Stimulated activated CD4-positive, alpha-beta T cell treated with anti-CD3 and anti-CD28 coated beads, Interleukin-1b, Interleukin-23, amount 100 ng/mL, for 48 hours (primary cell): ENCODE results near the gene GCLC.
"Not testable (repeated sequence)": the region's sequence is repeated elsewhere in the genome, so short reads cannot be mapped to it uniquely, and the experiment has no call there.

Experiments used
- DNase-seq: peaks from one replicate; pipeline ENCODE4 v3.0.0-alpha.2; 2020

GCLC gene

GRCh38 chr6:53487080-53487479, 57.8 kb downstream of the GCLC start:
- DNase-seq = no peak

- DNase-seq = no peak
These were observed 58.2 kb downstream of the GCLC start for GRCh38 chr6:53486679-53487078.

DNA sequence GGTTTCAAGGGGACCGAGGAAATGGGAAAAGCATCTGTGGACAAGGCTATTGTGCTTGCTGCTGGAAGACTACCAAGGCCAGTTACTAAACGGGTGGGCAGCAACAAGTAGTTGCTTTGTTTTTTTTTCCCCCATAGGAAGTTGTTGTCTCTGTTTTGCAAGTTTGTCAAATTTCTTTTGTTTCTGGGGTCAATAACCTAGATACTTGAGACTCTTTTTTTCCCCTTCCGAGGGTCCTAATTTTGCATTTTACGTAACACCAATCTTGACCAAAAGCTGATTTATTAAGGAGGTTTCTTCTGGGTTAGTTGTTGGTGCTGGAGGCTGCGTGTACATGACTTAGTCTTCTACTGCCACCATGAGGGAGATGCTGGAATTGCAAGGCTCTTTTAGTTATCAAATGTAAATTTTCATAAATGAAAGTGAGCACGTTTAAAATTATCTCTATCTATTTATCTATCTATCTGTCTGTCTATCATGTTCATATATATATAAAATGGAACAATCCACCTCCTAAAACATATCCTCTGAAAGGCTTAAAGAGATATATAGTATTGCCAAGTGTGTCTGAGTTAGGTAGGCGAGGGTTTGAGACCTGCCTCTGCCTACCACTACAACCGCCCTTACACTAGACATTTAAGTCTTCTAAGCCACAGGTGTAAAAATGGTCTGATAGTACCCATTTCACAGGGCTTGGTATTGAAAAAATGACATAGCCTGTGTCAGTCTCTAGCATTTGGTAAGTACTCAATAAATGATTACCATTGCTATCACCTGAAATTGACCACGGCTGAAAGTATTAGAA, 60.2 kb downstream of the GCLC start:
- DNase-seq = peak; percentile 51

DNA sequence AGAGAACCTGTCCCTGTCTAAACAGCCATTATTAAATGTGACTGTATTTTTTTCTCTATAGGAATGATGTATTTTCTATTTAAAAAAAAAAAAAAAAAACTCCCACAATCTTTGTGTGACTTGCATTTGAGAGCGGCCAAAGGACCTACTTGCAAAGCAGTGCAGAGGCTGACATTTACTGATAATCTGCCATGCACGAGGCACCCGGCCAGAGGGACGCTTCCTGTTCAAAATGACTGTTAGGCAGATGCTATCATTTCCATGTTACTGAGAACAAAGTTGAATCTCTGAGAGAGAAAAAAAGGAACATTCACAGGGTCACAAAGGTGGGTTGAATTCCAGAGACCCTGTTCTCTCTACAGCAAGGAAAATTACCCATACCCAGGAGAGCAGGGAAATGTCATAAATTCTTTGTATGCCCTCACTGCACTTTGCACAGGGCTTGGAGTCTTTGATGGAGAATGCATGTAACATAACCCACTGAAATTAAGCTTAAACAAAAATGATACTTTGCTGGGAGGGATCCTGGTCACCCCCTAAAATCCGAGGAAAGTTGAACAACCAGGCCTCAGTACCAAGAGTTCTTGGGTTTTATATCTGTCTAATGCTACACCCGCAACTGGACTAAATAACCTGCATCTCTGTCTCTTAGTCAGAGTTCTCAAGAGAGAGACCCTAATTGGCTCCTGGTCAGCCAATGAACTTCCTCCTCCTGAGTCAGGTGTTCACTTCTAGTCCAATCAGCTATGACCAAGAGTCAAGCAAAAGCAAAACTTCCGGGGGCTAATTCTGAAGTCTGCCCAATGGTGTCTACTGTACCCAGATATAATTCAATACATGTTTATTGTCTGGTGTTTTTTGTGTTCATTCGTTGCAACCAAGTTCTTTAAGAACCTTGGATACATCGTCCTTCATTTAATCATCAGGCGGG, 61.2 kb downstream of the GCLC start:
- peak; percentile 30 for DNase-seq

DNA sequence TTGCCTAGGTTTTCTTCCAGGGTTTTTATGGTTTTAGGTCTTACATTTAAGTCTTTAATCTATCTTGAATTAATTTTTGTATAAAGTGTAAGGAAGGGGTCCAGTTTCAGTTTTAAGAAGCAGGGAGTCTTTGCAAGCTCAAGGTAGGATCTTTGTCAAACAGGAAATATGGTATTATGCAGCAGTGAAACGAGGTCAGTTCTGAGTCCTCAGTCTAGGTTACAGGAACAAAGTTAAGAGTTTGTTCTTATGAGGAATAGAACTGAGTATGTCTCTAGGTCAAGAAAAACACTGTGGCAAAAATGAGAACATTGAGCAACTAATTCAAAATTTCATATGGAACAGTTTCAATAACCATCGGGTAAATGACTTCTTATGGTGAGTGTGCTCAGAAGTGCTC, 63.6 kb downstream of the GCLC start:
- DNase-seq = no peak

GRCh38 chr6:53480774-53481173, 64.1 kb downstream of the GCLC start:
- not testable (repeated sequence) for DNase-seq

DNA sequence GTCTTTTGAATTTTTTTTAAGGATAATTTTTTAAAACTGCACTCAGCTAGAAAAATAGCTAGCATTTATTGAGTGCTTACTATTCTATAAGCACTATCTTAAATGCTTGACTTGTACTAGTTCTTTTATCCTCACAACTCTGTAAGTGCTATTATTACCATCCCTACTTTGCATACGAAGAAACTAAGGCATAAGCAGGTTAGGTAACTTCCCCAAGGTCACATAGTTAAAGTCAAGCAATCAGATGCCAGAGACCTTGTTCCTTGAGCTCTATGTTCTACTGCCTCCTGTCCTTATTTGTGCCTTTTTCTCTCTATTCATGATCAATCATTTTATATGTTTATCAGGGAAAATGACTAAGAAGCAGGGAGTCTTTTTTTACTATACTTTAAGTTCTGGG, 65.0 kb downstream of the GCLC start:
- no peak for DNase-seq

- no peak for DNase-seq
These were observed 67.9 kb downstream of the GCLC start for GRCh38 chr6:53476964-53477363.

- DNase-seq = no peak
These were observed 70.9 kb downstream of the GCLC start for GRCh38 chr6:53474010-53474409.

DNA sequence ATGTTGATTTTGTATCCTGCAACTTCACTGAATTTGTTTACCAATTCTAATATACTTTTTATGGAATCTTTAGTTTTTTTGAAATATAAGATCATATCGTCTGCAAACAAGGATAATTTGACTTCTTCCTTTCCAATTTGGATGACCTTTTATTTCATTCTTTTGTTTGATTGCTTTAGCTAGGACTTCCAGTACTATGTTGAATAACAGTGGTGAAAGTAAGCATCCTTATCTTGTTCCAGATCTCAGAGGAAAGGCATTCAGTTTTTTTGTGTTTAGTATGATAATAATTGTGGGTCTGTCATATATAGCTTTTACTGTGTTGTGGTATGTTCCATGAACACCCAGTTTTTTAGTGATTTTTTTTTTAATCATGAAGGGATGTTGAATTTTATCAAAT, 75.7 kb downstream of the GCLC start:
- no peak for DNase-seq

DNA sequence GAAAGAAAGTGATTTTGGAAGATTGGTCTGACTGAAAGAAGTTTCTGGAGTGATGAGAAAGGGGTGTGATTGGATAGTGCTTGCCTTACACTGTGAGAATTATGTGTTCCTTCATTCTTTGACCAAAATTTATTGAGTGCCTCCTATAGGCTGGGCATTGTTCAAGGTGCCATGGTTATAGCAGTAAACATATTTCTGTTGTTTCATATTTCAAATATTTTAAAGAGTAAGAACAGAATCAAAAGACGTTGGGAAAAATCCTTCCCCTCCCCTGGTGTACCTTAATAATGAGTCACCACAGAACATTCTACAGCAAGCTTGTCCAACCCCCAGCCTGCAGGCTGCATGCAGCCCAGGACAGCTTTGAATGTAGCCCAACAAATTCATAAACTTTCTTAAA, 78.6 kb downstream of the GCLC start:
- DNase-seq = no peak

GRCh38 chr6:53465732-53466131, 79.2 kb downstream of the GCLC start:
- DNase-seq = no peak

GRCh38 chr6:53464927-53465460, 79.9 kb downstream of the GCLC start:
- no peak for DNase-seq

DNA sequence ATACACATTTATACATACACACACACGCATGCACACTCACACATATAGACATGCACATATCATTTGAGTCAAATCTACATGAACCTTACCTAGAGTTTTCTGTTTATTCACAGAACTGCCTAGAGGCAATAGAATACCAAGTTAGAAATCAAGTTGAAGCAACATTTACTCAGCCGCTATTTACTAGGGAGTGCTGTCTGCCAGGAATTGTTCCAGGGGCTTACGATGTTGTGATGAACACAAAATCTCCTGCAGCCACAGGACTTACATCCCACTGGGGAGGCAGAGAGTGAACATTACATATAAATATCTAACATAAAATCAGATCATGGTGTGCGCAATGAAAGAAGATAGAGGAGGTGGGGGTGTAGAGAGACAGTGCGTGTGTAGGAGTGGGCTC, 80.4 kb downstream of the GCLC start:
- DNase-seq = no peak

DNA sequence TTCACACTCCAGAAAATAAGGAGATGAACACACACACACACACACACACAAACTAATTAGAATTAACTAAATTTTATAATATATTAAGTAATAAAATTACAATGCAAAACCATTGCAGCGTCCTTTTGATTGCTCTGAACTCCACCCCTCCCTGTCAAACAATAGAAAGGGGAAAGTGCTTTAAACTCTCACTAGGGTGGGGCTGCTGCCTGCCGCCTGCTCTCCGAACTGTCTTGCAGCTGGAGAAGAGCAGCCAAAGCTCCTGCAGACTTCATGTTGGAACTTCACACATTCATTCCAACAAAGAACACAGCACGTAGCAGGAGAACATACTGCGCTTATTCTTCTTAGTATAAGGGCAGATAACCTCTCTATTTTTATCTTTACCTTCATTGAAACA, 83.2 kb downstream of the GCLC start:
- no peak for DNase-seq

- DNase-seq = no peak
These were observed 83.8 kb downstream of the GCLC start for GRCh38 chr6:53461041-53461656.

DNA sequence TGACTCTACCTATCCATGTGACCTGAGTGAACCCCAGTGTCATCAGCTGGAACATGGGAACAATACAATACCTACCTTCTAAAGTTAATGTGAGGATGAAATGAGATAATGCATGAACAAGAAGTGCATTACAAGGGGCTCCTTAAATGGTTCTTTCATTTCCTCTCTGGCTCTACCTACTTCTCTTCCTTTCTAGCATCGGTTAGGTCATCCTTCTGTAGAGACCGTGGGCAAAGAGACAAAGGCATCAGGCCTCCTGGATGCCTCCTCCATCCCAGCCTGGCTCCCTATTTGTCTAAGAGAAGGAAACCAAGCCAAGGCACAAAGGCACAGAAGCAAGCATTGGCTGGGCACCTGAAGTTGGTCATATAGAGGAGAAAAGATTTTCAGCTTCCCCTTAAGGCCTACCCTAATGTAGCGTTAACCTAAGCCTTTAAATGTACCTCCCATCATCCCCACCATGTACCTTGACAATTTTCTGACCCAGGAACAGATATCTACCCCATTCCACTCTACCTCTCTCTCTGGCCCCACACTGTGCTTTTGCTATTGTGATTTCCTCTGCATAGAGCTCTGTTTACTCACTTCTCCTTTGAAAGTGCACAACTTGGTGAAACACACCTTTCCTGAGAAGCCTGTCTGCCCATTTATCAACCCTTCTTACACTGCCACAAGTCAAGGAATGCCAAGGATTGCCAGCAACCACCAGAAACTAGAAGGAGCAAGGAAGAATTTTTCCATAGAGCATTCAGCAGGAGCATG, 86.6 kb downstream of the GCLC start:
- DNase-seq = no peak

DNA sequence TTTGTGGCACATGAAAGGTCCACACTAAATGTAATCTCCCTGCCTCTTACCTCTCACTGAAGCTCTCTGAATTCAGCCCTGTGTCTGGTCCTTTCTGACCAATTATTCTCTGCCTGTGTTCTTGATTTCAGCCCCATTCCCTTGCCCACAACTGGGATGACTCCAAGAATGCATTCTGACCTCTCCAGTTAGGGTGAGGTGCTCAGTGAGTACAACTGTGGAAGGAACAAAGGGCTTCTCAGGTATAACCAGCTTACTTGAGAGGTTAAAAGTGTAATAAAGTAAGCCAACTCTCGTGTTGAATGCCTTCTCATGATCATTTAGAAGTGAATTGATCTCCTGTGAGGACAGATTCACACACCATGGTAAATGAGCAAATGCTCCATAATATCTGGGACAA, 88.1 kb downstream of the GCLC start:
- DNase-seq = no peak

GRCh38 chr6:53455678-53456077, 89.2 kb downstream of the GCLC start:
- no peak for DNase-seq

DNA sequence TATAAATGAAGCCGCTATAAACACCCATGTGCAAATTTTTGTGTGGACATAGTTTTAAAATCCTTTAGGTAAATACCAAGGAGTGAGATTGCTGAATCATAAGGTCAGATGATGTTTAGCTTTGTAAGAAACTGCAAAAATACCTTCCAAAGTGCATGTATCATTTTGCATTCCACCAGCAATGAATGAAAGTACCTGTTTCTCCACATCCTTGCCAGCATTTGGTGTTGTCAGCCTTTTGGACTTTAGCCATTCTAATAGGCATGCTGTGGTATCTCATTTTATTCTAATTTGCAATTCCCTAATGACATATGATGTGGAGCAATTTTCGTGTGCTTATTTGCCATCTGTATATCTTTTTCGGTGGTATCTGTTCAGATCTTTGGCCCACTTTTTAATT, 93.7 kb downstream of the GCLC start:
- no peak for DNase-seq

DNA sequence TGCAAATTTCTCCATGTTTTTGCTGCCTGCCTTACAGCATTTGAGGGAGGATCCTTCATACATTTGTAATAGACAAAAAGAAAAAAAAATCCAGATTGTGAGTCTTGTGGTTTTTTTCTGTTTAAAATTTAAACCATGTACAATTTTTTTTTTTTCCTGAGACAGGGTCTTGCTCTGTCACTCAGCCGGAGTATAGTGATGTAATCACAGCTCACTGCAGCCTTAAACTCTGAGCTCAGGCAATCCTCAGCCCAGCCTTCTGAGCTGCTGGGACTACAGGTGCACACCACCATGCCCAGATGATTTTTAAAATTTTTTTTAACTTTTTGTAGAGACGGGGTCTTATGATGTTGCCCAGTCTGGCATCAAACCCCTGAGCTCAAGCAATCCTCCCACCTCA, 97.0 kb downstream of the GCLC start:
- DNase-seq = no peak
